ENCODE data around the gene UHRF2. TPM values are rescaled to one million over a fixed set of nuclear protein-coding genes. Genes with fewer than 3 reads are reported as not detected.

The UHRF2 gene
- total RNA-seq, 1 donor from 2014 or later = 22.8 TPM

GRCh38 chr9:6383551-6384225 lies 29.3 kb upstream of the UHRF2 start:
- TF ChIP-seq, protein P1, sequence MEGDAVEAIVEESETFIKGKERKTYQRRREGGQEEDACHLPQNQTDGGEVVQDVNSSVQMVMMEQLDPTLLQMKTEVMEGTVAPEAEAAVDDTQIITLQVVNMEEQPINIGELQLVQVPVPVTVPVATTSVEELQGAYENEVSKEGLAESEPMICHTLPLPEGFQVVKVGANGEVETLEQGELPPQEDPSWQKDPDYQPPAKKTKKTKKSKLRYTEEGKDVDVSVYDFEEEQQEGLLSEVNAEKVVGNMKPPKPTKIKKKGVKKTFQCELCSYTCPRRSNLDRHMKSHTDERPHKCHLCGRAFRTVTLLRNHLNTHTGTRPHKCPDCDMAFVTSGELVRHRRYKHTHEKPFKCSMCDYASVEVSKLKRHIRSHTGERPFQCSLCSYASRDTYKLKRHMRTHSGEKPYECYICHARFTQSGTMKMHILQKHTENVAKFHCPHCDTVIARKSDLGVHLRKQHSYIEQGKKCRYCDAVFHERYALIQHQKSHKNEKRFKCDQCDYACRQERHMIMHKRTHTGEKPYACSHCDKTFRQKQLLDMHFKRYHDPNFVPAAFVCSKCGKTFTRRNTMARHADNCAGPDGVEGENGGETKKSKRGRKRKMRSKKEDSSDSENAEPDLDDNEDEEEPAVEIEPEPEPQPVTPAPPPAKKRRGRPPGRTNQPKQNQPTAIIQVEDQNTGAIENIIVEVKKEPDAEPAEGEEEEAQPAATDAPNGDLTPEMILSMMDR (IDR thresholded peaks at IDR 0.05) = no peak
- Histone ChIP-seq H3K4me1 (peaks cover 4 to 5% of the 10 kb centered on the region in 2 donors), H3K9me3 (no peaks in the 10 kb centered on the region), H3K4me3 (no peak overlapping the region), H3K27me3 (no peaks in the 10 kb centered on the region), H3K36me3 (no peaks in the 10 kb centered on the region), H3K27ac (peak overlapping the region; percentile 73 to 74)
- peak in 1 of 2 donors; percentile 65 for DNase-seq (ENCODE audit: low spot score in 2 of 2)
- intact Hi-C loops (cut with DNase I) = loop anchor here (1.0 to 10.0 kb wide), 3 partner anchors 29 to 181 kb away; partner anchors contain the start of gene UHRF2

GRCh38 chr9:6384732-6385131 lies 28.3 kb upstream of the UHRF2 start:
- H3K27ac ChIP-seq = peak overlapping the region in 1 of 2 donors; percentile 74
- peaks cover 4 to 5% of the 10 kb centered on the region in 2 donors for H3K4me1 ChIP-seq
- TF ChIP-seq, protein P1 (IDR thresholded peaks at IDR 0.05) = no peak
- H3K36me3 ChIP-seq = no peaks in the 10 kb centered on the region
- intact Hi-C loops (cut with DNase I) = loop anchor here (10.0 kb wide), 1 partner anchor 180 kb away; no protein-coding TSS in a partner anchor
- no peaks in the 10 kb centered on the region for H3K9me3 ChIP-seq
- no peak overlapping the region for H3K4me3 ChIP-seq
- no peaks in the 10 kb centered on the region for H3K27me3 ChIP-seq
- DNase-seq (ENCODE audit: low spot score in 2 of 2) = no peak

GRCh38 chr9:6399071-6399470 lies 13.9 kb upstream of the UHRF2 start:
- Histone ChIP-seq H3K9me3 (no peaks in the 10 kb centered on the region), H3K4me3 (no peak overlapping the region), H3K36me3 (no peaks in the 10 kb centered on the region), H3K27ac (no peak overlapping the region), H3K27me3 (no peaks in the 10 kb centered on the region), H3K4me1 (no peaks in the 10 kb centered on the region)
- TF ChIP-seq, protein P1 (IDR thresholded peaks at IDR 0.05) = no peak
- no peak for DNase-seq (ENCODE audit: low spot score in 2 of 2)
- intact Hi-C loops (cut with DNase I) = no loop called here

- no peak for DNase-seq (ENCODE audit: low spot score in 2 of 2)
- no peaks in the 10 kb centered on the region for H3K4me1 ChIP-seq
- H3K9me3 ChIP-seq = no peaks in the 10 kb centered on the region
- H3K4me3 ChIP-seq = no peak overlapping the region
- H3K27me3 ChIP-seq = no peaks in the 10 kb centered on the region
- intact Hi-C loops (cut with DNase I) = no loop called here
- no peaks in the 10 kb centered on the region for H3K36me3 ChIP-seq
- TF ChIP-seq, protein P1 (IDR thresholded peaks at IDR 0.05) = no peak
- no peak overlapping the region for H3K27ac ChIP-seq
These were observed 7.6 kb upstream of the UHRF2 start for GRCh38 chr9:6405371-6405770.

DNA sequence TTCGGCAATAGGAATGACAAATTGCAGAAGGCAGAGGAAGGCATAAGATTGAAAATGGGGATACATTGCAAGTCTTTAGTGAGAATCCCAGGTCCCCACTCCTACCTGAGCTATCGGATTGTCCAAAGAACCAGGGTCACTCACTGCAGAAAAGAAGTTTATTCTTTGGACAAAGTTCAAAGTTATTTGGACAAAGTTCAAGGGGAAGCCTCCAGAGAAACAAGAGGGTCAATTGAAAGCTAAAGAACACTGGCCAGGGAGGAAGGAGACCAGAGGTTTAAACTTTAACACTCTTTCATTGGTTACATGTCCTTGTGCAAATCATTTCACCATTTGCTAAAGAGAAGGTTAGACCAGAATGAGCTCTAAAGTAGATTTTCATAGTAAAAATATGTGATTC lies 5.2 kb upstream of the UHRF2 start:
- no peaks in the 10 kb centered on the region for H3K36me3 ChIP-seq
- TF ChIP-seq, protein P1 (IDR thresholded peaks at IDR 0.05) = no peak
- intact Hi-C loops (cut with DNase I) = no loop called here

More for the DNA sequence above, 5.2 kb upstream of the UHRF2 start:
- no peaks in the 10 kb centered on the region for H3K4me1 ChIP-seq
- H3K4me3 ChIP-seq = no peak overlapping the region
- H3K27me3 ChIP-seq = no peaks in the 10 kb centered on the region
- DNase-seq (ENCODE audit: low spot score in 2 of 2) = no peak
- H3K9me3 ChIP-seq = no peaks in the 10 kb centered on the region
- H3K27ac ChIP-seq = no peak overlapping the region

Data from ascending aorta (tissue), 2 donors.